AG04449 (cell line): Measurements from ENCODE around the gene WDR3.

Source experiments
- CTCF ChIA-PET: fragments of 350-600 bp; formaldehyde crosslinking; extraction: SDS; loops from one replicate; lab custom pipeline; 2021; ENCODE audit warnings: antibody characterized with exemption; lab: Yijun Ruan, JAX
- POLR2A ChIA-PET: fragments of 400-600, 350-600 bp; formaldehyde crosslinking; extraction: SDS; loops from one replicate; lab custom pipeline; 2020; ENCODE audit warnings: antibody characterized with exemption, inconsistent platforms; lab: Yijun Ruan, JAX
- DNase-seq: peaks from one replicate; pipeline ENCODE4 v3.0.0-alpha.2; 2010; ENCODE audit warnings: low read depth, low spot score
- H3K4me3 ChIP-seq: 2 replicates; pipeline ENCODE4 v1.5.1; 2011; ENCODE audit warnings: low read depth, mild to moderate bottlenecking, control low read depth, low read length
- TF ChIP-seq, protein P1 (sequence below): IDR thresholded peaks from one replicate; pipeline ENCODE4 v1.5.1; 2011; ENCODE audit warnings: mild to moderate bottlenecking, moderate library complexity, low read length, control low read depth, inconsistent platforms; ENCODE audit not compliant: insufficient read depth; ENCODE audit errors: missing control alignments

WDR3 gene

GRCh38 chr1:117971777-117972176 lies 42.2 kb downstream of the WDR3 start:
- CTCF ChIA-PET, result no interaction called here
- POLR2A ChIA-PET, result no interaction called here

DNA sequence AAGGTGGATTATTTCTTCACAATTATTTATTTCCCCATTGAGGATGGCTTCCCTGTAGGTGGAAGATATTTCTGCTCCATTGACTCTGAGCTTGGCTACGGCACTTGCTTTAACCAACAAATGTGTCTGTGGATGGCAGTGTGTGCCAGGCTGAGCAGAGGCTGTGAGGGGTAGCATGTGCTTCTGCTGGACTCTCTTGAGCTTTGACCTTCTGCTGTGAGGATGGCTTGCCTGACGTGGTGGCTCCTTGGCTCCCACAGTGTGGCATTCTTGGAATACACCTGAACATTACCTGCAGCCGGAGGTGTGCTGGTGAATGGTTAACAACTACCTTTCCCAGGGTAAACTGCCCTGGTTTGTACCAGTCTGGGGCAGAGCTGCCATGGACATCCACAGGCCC lies 46.8 kb downstream of the WDR3 start:
- TF ChIP-seq, protein P1, sequence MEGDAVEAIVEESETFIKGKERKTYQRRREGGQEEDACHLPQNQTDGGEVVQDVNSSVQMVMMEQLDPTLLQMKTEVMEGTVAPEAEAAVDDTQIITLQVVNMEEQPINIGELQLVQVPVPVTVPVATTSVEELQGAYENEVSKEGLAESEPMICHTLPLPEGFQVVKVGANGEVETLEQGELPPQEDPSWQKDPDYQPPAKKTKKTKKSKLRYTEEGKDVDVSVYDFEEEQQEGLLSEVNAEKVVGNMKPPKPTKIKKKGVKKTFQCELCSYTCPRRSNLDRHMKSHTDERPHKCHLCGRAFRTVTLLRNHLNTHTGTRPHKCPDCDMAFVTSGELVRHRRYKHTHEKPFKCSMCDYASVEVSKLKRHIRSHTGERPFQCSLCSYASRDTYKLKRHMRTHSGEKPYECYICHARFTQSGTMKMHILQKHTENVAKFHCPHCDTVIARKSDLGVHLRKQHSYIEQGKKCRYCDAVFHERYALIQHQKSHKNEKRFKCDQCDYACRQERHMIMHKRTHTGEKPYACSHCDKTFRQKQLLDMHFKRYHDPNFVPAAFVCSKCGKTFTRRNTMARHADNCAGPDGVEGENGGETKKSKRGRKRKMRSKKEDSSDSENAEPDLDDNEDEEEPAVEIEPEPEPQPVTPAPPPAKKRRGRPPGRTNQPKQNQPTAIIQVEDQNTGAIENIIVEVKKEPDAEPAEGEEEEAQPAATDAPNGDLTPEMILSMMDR, result no peak
- no peak for DNase-seq
- no peak overlapping the region for H3K4me3 ChIP-seq
- ChIA-PET CTCF (interaction anchor here (0.9 kb wide), 1 partner anchor 9 kb away, joined by 3 read pairs; no protein-coding TSS in a partner anchor), POLR2A (no interaction called here)

More at GRCh38 chr1:117971777-117972176, 42.2 kb downstream of the WDR3 start:
- TF ChIP-seq, protein P1, result no peak
- no peak for DNase-seq
- H3K4me3 ChIP-seq, result no peak overlapping the region

GRCh38 chr1:117981455-117982192 lies 52.1 kb downstream of the WDR3 start:
- POLR2A ChIA-PET, result no interaction called here

DNA sequence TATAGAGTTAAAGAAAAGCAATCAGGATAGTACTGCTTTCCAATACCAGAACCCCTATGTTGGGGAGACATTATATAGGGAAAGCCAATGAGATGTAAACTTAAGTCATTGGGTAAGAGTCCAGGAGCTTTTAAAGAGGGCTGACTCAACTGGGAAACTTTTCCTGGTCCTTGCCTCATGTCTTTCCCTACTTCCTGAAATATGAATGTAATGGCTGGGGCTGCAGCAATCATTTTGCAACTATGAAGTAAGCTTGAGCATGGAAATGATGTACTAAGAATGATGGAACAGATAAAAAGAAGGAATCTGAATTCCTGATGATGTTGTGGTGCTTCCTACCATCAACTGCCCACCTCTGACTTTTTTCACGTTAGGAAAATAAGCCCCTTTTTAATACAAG lies 55.7 kb downstream of the WDR3 start:
- H3K4me3 ChIP-seq, result no peak overlapping the region
- ChIA-PET POLR2A (no interaction called here), CTCF (no interaction called here)
- DNase-seq, result no peak
- TF ChIP-seq, protein P1, result no peak

More at GRCh38 chr1:117981455-117982192, 52.1 kb downstream of the WDR3 start:
- CTCF ChIA-PET, result no interaction called here
- DNase-seq, result no peak
- TF ChIP-seq, protein P1, result no peak
- H3K4me3 ChIP-seq, result no peak overlapping the region

DNA sequence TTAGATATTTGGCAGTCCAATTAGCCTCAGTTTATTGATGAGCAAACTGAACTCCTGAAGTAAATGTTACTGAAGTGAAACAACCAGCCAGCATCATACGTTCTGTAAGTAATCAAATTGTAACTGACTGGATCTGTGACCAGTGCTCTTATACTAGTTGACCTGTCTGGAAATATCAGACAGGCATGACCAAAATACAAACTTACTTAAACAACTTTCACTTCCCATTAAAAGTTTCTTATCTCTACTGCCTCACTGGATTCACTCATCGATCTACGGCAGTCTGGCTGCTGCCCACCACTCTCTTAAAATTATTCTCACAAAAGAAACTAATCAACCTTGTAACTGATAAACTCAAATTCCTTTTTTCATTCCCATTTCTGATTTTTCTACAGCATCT lies 56.4 kb downstream of the WDR3 start:
- ChIA-PET CTCF (no interaction called here), POLR2A (no interaction called here)
- no peak overlapping the region for H3K4me3 ChIP-seq
- TF ChIP-seq, protein P1, result no peak
- no peak for DNase-seq

DNA sequence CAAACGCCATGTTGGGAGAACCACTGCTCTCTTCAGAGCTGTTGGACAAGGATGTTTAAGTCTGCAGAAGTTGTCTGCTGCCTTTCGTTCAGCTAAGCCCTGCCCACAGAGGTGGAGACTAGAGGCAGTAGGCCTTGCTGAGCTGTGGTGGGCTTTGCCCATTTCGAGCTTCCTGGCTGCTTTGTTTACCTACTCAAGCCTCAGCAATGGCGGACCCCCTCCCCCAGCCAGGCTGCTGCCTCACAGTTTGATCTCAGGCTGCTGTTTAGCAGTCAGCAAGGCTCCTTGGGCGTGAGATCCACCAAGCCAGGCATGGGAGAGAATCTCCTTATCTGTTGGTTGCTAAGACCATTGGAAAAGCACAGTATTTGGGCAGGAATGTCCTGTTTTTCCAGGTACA lies 74.8 kb downstream of the WDR3 start:
- CTCF ChIA-PET, result no interaction called here
- POLR2A ChIA-PET, result no interaction called here
- H3K4me3 ChIP-seq, result no peak overlapping the region
- DNase-seq, result no peak
- TF ChIP-seq, protein P1, result no peak
